Hepatic stellate cell (primary cell): Measurements from ENCODE around the gene SMYD4.
"Not testable (repeated sequence)": the region's sequence is repeated elsewhere in the genome, so short reads cannot be mapped to it uniquely, and the experiment has no call there.

Experiments
- DNase-seq: peaks from one replicate; pipeline ENCODE4 v3.0.0; 2011; ENCODE audit warnings: low spot score

The SMYD4 gene, protein sequence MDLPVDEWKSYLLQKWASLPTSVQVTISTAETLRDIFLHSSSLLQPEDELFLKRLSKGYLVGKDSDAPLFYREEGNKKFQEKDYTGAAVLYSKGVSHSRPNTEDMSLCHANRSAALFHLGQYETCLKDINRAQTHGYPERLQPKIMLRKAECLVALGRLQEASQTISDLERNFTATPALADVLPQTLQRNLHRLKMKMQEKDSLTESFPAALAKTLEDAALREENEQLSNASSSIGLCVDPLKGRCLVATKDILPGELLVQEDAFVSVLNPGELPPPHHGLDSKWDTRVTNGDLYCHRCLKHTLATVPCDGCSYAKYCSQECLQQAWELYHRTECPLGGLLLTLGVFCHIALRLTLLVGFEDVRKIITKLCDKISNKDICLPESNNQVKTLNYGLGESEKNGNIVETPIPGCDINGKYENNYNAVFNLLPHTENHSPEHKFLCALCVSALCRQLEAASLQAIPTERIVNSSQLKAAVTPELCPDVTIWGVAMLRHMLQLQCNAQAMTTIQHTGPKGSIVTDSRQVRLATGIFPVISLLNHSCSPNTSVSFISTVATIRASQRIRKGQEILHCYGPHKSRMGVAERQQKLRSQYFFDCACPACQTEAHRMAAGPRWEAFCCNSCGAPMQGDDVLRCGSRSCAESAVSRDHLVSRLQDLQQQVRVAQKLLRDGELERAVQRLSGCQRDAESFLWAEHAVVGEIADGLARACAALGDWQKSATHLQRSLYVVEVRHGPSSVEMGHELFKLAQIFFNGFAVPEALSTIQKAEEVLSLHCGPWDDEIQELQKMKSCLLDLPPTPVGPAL

DNA sequence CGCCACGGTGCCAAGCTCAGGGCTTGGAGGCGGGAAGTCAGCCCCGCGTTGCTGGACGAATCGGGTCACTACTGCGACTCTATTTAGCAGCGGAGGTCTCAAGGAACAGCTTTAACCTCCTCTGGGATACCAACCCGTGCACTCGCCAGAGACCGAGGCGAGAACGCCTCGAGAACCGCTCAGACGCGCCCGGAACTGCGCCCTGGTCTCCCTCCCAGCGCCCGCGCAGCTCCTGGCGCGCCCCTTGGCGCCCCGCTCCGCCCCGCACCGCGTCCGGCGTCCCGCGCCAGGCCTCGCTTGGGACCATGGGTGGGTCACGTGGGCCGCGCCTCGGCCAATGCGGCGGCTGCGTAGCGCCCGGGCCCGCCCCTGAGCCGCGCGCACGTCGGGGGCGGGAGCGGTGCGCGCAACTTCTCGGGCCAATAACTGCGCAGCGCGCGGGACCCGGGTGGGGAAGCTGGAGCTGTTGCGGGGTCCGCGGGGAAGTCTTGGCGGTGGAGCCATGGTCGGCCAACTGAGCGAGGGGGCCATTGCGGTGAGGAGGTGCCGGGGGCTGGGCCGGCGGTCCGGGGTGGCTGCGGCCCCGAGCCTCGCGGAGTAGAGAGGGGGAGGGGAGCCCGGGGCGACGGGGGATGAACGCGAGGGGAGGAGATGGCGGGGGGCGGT lies at the start of gene SMYD4, which contains the start of gene RPA1:
Gene SMYD4 (minus strand): TSS at position 311 of the 666 bp plus-strand sequence. CDS start 1,908 bp downstream, outside the sequence.
Gene RPA1 (plus strand): TSS at position 414 of the 666 bp plus-strand sequence. CDS start 89 bp downstream, at position 503.
- peak; percentile 98 for DNase-seq

DNA sequence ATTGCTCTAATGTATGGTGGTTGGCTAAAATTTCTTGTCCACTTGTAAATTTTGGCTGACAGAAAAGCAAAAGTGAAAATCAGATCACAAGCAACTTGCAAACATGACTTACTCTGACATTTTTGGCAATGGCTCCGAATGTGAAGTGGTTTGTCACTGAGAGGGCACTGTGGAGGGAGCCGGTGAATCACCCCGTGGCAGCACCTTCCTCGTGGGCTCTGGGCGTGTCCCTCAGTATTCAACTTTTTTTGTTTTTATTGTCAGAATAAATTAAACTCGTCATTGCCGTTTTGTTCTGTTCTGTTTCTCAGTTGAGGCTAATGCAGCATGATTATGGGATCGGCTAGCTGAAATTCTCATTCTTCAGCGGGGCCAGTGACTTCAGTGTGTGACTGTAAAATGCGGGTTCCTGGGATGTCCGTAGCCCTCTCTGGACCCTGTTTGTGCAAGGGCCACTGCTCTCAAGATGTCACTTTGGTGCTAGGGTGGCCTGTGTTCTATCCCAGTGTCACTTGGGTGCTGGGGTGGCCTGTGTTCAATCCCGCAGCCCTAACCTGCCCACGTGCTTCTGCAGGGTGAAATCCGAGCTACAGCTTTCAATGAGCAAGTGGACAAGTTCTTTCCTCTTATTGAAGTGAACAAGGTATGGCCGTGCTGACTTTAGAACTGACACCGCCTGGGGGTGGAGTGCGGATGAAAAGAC lies 48.9 kb upstream of the SMYD4 start:
- no peak for DNase-seq

- no peak for DNase-seq
Measured at GRCh38 chr17:1875597-1875996, 45.9 kb upstream of the SMYD4 start.

GRCh38 chr17:1873418-1873817 lies 43.7 kb upstream of the SMYD4 start:
- DNase-seq: no peak

DNA sequence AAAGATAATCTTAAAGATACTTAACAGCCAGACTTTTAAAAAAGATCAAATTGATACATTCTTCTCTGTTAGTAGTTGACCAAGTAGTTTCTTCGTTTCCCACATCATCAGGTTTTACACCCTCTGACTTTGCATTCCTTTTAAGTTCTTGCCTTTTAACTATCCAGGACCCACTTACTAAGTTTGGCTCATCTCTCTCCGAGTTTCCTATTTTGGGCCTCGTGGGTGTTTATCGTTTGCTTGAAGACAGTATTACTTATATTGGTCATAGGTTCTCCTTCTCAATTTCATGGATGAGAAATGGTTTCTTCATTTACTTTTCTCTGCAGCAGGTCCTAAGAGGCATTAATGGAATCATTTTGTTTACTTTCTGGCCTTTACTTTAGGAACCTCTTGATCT lies 43.3 kb upstream of the SMYD4 start:
- DNase-seq: no peak

- no peak for DNase-seq
Measured at GRCh38 chr17:1872254-1872653, 42.6 kb upstream of the SMYD4 start.

DNA sequence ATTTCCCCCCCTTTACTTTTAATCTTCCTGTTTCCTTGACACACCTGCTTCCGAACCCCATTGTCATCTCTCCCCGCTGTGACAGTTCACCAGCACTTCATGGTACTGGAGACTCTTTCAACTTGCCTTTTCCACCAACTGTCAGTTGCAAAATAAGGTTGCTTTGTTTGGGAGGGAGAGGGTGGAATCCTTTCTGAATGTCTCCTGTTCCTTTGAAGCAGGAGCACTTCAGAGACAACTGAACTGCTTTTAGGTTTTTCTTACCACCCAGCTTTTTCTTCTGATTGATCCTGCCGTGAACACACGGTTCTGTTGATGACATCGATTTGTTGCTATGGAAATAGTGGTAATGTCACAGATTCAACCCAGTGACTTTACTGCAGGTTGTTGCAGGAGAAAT lies 42.1 kb upstream of the SMYD4 start:
- DNase-seq: no peak

DNA sequence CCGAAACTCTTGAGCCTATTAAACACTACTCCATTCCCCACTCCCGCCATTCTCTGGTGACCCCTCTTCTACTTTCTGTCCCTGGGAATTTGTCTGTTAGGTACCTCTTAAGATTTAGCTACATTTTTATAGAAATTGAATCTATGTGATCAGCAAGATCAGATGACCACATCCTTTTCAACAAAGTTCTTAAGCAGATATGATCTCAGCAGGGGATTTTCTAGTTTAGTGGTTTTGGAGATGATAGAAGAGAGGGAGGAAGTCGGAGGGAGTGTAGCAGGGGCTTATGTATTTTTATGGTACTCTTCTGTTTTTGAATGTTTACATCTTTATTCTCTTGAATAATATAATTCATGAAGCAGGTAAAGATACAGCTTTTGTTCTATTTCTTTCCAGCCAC lies 40.9 kb upstream of the SMYD4 start:
- no peak for DNase-seq

- no peak for DNase-seq
Measured at GRCh38 chr17:1868090-1868489, 38.4 kb upstream of the SMYD4 start.

DNA sequence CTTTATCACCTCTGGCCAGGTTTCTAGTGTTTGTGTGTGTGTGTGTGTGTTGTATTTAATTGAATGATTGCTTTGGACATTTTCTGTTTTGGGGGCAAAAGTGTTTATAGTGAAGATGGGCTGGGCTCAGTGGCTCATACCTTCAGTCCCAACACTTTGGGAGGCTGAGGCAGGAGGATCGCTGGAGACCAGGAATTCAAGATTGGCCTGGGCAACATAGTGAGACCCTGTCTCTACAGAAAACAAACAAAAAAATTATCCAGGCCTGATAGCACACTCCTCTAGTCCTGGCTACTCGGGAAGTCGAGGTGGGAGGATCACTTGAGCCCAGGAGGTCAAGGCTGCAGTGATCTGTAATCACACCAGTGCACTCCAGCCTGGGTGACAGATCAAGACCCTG lies 37.6 kb upstream of the SMYD4 start:
- no peak for DNase-seq

DNA sequence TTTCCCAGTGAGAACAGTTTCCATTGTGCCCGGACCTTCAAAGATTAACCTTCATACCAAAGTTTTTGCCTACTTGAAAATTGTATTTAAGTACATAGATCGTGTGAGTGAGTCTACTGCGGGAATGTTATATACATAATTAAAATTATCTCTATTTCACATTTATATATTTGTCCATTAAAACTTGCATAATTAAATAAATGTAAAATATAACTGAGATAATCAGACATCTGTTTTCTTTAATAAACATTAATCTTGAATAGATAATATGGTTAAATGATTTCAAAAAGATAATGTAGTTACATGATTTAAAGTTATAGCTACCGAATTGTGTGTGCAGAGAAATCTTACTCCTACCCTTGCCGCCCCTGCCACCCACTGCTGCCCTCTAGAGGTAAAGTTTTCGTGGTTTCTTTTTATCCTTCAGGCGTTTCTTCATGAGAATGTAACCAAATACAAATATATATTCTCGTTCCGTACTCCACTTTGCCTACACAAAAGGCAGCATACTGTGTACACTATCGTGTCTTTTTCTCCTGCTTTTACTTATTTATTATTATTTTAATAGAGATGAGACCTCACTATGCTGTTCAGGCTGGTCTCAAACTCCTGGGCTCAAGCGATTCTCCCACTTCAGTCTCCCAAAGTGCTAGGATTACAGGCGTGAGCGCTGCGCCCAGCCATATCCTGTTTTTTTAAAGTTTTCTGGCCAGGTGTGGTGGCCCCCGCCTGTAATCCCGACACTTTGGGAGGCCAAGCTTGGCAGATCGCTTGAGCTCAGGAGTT lies 35.7 kb upstream of the SMYD4 start:
- peak; percentile 50 for DNase-seq

- DNase-seq: no peak
Measured at GRCh38 chr17:1861391-1862010, 31.8 kb upstream of the SMYD4 start.

- no peak for DNase-seq
Measured at GRCh38 chr17:1860978-1861377, 31.3 kb upstream of the SMYD4 start.

DNA sequence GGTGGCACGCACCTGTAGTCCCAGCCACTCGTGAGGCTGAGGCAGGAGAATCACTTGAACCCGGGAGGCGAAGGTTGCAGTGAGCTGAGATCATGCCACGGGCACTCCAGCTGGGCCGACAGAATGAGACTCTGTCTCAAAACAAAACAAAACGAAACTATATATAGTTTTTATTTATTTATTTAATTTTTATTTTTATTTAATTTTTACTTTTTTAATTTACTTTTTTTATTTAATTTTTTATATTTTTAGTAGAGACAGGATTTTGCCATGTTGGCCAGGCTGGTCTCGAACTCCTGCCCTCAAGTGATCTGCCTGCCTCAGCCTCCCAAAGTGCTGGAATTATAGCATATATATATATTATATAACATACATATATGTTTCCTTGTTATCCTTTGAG lies 26.8 kb upstream of the SMYD4 start:
- not testable (repeated sequence) for DNase-seq

- DNase-seq: no peak
Measured at GRCh38 chr17:1853698-1854097, 24.0 kb upstream of the SMYD4 start.

- no peak for DNase-seq
Measured at GRCh38 chr17:1852327-1852726, 22.6 kb upstream of the SMYD4 start.

DNA sequence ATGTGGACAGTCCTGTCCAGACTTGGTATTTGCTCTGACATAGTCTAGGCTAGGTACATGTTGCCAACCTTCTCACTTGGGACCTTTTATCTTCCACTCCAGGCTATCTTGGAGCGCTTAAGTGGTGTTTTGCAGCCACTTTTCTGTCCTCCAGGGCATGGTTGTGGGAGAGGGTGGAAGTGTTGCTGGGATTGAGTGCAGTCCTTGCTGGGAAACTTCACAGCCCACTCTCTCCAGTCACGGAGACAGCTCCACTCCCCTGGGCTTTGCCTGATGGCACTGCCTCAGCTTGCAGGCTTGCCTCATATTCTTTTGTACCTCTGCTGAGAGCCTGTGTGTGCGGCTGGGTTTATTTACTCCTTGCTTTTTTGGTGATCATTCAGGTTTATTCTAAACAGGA lies 17.5 kb upstream of the SMYD4 start:
- DNase-seq: no peak

DNA sequence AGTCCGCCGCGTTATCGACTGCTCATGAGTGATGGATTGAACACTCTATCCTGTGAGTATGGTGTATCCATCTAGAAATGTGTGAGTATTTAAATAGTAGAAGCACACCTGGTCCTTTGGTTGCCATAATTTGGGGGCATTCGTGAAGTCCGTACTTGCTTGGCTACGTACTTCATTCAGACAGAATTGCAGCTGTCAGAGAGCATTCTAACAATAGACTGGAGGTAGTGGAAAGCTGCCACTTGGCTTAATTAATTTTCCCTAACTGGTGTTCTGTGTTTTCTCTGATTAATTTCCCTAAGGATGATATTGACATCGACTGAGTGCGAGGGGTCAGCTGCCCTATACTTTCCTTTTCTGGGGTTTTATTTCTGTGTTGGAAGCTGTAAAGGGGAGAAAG lies 14.2 kb upstream of the SMYD4 start:
- DNase-seq: no peak

DNA sequence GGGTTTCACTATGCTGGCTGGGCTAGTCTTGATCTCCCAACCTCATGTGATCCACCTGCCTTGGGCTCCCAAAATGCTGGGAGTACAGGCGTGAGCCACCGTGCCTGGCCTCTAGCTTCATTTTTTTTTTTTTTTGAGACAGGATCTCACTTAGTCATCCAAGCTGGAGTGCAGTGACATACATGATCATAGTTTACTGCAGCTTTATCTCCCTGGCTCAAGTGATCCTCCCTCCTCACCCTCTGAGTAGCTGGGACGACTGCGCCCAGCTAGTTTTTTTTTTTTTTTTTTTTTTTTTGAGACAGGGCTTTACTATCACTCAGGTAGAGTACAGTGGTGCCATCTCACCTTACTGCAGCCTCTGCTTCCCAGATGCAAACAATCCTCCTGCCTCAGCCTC lies 9.8 kb upstream of the SMYD4 start:
- no peak for DNase-seq

DNA sequence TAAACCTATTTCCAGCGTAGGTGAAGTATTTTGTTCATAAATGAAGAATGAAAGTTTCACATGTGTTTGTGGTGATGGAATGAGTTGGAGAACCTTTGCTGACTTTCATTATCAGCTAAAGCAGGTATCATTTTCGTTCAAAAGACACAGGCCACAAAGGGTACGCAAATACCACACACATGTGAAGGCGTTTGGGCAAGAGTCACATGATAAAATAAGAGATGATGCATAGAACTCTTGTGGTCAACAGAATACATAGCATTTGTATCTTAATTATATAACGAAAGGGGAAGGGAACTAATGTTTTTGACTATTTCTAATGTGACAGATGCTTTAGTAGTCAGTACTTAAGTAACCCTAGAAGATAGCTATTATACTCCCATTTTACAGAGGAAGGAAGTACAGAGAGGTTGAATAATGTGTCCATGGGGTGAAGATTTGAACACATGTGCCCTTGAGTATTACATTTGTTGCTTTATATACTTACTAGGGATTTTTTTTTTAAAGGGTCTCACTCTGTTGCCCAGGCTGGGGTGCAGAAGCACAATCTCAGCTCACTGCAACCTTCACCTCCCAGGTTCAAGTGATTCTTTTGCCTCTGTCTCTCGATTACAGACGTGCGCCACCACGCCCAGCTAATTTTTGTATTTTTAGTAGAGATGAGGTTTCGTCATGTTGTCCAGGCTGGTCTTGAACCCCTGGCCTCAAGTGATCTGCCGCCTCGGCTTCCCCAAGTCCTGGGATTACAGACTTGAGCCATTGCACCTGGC lies 4.9 kb upstream of the SMYD4 start:
- DNase-seq: no peak
